ENCODE data around the gene WSCD2. TPM values are rescaled to one million over a fixed set of nuclear protein-coding genes. Genes with fewer than 3 reads are reported as not detected.

The WSCD2 gene
- total RNA-seq, 2 donors from 2014 or later, result not detected

DNA sequence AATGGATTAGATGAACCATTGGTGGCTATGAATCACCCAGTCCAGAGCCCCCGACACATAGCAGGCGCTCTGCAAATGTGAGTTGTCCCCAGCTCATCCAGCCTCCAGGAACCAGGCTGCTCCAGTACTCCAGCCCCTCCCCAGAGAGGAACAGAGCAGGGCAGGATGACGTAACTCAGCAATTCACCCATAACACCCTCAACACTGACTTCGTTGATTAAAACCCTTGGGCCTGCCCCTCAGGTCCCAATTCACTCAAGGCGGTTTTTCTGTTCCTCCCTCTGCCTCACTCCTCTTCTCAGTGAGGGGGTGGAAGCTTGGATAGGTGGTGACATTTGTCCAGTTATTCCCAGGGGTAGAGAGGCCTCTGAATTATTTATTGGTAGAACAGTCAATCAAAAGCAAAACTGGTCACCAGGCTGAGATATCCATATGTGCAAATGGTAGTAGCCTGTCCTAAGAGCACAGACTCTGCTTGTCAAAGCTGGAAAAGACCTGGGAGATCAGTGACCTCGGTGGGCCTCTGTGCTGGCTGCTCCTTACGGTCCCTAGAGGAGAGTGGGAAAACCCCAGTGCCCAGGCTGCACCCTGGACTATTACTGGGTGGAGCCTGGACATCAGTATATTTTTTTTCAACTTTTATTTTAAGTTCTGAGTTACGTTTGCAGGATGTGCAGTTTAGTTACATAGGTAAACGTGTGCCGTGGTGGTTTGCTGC lies 113.1 kb downstream of the WSCD2 start:
- no peak for ATAC-seq (replicated peaks)
- H3K4me3 Mint-ChIP-seq, result no peak overlapping the region
- no peaks in the 10 kb centered on the region for H3K9me3 Mint-ChIP-seq
- no peak overlapping the region for H3K27ac Mint-ChIP-seq
- H3K4me1 Mint-ChIP-seq, result no peaks in the 10 kb centered on the region
- peaks cover 6% of the 10 kb centered on the region for H3K27me3 Mint-ChIP-seq
- no peaks in the 10 kb centered on the region for H3K36me3 Mint-ChIP-seq (ENCODE audit: low read depth)

DNA sequence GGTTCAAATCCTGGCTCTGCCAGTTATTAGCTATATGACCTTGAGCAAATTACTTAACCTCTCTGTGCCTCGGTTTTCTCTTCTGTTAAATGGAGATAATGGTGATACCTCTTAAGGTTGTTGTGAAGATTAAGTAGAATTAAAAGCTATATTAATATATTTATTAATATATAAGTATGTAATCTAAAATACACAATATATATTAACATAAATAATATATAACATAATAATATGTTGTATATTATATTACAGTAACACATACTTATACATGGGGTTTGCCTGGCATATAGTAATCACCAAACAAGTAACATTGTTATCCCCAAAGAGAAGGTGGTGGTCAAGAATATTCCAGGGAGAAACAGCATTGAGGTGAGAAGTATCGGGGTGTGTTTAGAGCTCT lies 118.0 kb downstream of the WSCD2 start:
- ATAC-seq (replicated peaks), result no peak
- no peak overlapping the region for H3K4me3 Mint-ChIP-seq
- H3K4me1 Mint-ChIP-seq, result no peaks in the 10 kb centered on the region
- H3K36me3 Mint-ChIP-seq (ENCODE audit: low read depth), result no peaks in the 10 kb centered on the region
- no peaks in the 10 kb centered on the region for H3K9me3 Mint-ChIP-seq
- no peak overlapping the region for H3K27ac Mint-ChIP-seq
- peaks cover 30% of the 10 kb centered on the region for H3K27me3 Mint-ChIP-seq

DNA sequence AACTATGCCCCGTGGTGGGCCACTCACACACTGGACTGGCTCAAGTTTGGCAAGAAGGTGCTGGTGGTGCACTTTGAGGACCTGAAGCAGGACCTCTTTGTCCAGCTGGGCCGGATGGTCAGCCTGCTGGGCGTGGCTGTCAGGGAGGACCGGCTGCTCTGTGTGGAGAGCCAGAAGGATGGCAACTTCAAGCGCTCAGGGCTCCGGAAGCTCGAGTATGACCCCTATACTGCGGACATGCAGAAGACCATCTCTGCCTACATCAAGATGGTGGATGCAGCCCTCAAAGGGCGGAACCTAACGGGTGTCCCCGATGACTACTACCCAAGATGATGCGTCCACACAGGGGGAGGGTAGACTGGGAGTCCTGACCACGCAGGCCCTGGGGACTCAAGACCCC lies 118.9 kb downstream of the WSCD2 start:
- Mint-ChIP-seq H3K36me3 (ENCODE audit: low read depth) (no peaks in the 10 kb centered on the region), H3K4me3 (no peak overlapping the region), H3K27me3 (peaks cover 33% of the 10 kb centered on the region), H3K9me3 (no peaks in the 10 kb centered on the region), H3K27ac (no peak overlapping the region), H3K4me1 (no peaks in the 10 kb centered on the region)
- no peak for ATAC-seq (replicated peaks)

DNA sequence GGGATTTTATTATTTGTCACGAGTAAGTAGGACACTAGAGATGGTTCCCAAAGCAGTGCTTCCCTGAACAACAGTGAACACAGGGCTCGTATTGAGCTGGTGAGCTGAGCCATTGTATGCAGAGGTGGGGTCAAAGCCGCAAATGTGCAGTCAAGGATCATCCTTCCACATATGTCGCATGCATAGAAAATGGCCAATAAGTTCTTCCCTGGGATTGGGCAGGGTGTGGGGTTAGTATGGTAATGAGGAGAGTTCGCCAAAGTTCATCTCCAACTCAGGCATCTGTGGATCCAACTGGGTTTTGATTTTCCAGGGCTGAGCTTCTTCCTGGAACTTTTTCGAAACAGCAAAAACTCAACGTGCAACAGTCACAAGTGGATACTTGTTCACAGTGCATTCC lies 123.4 kb downstream of the WSCD2 start:
- Mint-ChIP-seq H3K4me1 (no peaks in the 10 kb centered on the region), H3K36me3 (ENCODE audit: low read depth) (no peaks in the 10 kb centered on the region), H3K27me3 (peaks cover 49% of the 10 kb centered on the region), H3K9me3 (no peaks in the 10 kb centered on the region), H3K4me3 (no peak overlapping the region), H3K27ac (no peak overlapping the region)
- ATAC-seq (replicated peaks), result no peak

DNA sequence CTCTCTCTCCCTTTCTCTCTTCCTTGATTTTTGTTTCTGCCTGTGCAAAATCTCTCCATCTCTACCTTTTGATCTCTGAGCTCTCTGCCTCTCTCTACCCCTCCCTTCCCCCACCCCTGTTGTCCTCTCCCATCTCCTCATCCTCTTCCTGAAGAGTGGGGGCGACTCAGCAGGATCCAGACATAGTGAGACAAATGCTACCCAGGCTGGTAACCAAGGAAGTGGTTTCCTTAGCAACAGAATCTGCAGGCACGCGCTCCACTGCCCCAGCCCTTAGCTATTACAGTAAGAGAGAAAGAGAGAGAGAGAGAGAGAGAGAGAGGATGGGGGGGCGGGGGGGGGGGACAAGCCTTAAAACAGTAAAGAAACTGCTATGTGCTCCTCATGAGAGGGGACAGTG lies 124.5 kb downstream of the WSCD2 start:
- no peaks in the 10 kb centered on the region for H3K36me3 Mint-ChIP-seq (ENCODE audit: low read depth)
- H3K27ac Mint-ChIP-seq, result no peak overlapping the region
- H3K4me3 Mint-ChIP-seq, result no peak overlapping the region
- no peaks in the 10 kb centered on the region for H3K9me3 Mint-ChIP-seq
- peaks cover 52% of the 10 kb centered on the region for H3K27me3 Mint-ChIP-seq
- ATAC-seq (replicated peaks), result no peak
- H3K4me1 Mint-ChIP-seq, result no peaks in the 10 kb centered on the region

DNA sequence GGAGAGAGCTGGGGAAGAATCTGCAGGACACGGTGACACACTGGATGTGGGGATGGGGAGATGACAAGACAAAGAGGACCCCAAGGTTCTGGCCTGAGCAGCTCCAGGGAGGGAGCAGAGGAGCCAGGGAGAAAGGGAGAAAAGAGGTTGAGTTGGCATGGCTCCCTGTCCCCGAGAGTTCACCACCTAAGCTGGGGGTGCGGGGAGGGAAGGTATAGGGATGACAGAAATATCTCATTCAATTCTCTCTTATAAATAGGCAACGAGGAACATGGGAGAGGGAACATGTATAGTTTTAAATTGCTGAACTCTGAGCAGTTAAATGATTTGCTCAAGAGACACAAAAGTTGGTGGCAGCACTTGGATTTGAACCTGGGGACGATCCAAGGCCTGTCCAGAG lies 124.9 kb downstream of the WSCD2 start:
- H3K4me1 Mint-ChIP-seq, result no peaks in the 10 kb centered on the region
- peaks cover 48% of the 10 kb centered on the region for H3K27me3 Mint-ChIP-seq
- ATAC-seq (replicated peaks), result no peak
- H3K4me3 Mint-ChIP-seq, result no peak overlapping the region
- no peak overlapping the region for H3K27ac Mint-ChIP-seq
- no peaks in the 10 kb centered on the region for H3K9me3 Mint-ChIP-seq
- no peaks in the 10 kb centered on the region for H3K36me3 Mint-ChIP-seq (ENCODE audit: low read depth)

DNA sequence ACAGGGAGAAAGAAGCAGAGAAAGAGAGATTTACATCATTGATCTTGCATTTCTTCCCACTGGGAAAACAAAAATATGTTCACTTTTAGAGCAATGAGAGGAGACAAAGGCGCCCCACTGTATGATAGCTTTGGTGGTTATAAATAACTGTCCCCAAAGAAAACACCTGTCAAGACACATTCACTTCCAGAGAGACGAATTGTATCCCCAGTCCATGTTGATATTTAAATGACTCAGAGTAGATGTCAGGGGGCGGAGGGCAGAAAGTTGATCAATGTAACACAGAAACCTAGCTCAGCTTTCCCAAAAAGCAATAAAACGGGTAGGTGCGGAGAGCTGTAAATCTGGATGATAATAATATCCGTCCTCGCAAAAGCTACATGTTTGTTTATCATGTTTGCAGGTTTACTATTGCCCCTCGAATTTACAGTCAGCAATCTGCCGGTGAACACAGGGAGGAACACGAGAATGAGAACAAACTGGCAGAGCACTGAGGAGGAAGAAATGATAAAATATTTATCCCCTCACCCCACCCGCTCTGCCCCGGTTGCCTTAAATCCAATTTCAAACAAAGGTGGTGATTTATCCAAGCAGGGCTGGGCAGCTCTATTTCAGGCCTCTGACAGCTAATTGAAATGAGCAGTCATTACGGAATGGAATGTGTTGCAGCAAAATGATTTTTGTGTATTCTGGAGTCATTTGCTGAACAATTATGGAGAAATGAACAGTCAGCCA lies 125.6 kb downstream of the WSCD2 start:
- no peaks in the 10 kb centered on the region for H3K36me3 Mint-ChIP-seq (ENCODE audit: low read depth)
- ATAC-seq (replicated peaks), result no peak
- peaks cover 45% of the 10 kb centered on the region for H3K27me3 Mint-ChIP-seq
- no peaks in the 10 kb centered on the region for H3K4me1 Mint-ChIP-seq
- H3K27ac Mint-ChIP-seq, result no peak overlapping the region
- H3K9me3 Mint-ChIP-seq, result no peaks in the 10 kb centered on the region
- H3K4me3 Mint-ChIP-seq, result no peak overlapping the region

DNA sequence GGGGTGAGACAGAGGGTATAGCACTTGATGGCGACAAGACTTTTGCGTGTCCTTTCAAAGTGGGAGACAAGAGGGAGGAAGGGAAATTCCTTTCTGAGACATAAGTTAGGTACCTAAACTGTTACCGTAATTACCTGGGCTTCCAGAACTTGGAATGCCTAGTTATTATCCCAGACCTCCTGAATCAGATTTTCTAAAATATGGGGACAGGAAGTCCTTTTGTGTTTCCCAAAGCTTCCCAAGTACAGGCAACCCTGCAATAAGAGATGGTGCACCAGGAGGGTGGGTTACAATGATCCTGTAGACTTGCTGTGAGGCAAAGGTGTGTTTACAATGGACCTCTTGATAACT lies 126.1 kb downstream of the WSCD2 start:
- Mint-ChIP-seq H3K36me3 (ENCODE audit: low read depth) (no peaks in the 10 kb centered on the region), H3K4me3 (no peak overlapping the region), H3K4me1 (no peaks in the 10 kb centered on the region)

DNA sequence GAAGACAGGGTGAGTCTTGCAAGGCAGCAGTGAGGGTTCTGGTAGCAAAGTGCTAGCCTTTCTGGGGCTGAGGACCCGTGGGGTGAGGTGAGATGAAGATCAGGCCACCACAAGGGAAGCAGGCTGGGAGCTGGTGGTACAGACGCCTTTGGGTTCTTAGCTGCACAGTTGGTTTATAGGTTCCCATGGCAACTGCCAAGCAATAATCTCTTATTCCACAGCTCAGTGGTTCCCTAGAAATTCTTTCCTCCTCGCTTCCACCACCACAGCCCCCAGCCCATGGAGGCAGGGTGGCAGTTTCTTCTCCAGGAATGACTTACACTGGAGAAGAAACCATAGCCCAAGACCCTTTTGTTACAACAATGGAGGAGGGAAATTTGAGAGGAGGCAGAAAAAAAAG lies 127.9 kb downstream of the WSCD2 start:
- H3K27ac Mint-ChIP-seq, result no peak overlapping the region
- peaks cover 14% of the 10 kb centered on the region for H3K9me3 Mint-ChIP-seq
- H3K36me3 Mint-ChIP-seq (ENCODE audit: low read depth), result no peaks in the 10 kb centered on the region
- H3K27me3 Mint-ChIP-seq, result peaks cover 26% of the 10 kb centered on the region
- no peaks in the 10 kb centered on the region for H3K4me1 Mint-ChIP-seq
- no peak for ATAC-seq (replicated peaks)
- no peak overlapping the region for H3K4me3 Mint-ChIP-seq

More for the DNA sequence above, 126.1 kb downstream of the WSCD2 start:
- Mint-ChIP-seq H3K27ac (no peak overlapping the region), H3K27me3 (peaks cover 40% of the 10 kb centered on the region), H3K9me3 (no peaks in the 10 kb centered on the region)
- no peak for ATAC-seq (replicated peaks)

DNA sequence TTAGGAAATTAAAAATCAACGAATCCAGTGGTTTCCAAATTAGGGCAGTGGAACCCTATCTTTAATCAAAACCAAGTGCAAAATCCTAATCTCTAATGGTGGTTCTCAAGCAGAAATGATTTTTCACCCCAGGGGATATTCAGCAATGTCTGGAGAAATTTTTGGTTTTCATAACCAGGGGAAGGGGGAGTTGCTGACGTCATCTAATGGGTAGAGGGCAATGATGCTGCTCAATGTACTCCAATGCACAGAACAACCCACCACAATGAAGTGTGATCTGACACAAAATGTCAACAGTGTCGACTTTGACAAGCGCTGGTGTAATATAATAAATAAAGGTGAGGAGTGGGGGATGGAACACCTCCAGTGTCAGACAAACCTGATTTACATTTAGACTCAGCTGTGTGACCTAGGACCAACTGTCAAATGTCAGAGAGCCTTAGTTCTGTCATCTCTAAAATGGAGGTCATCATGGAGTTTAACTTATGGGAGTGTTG lies 128.6 kb downstream of the WSCD2 start:
- H3K4me3 Mint-ChIP-seq, result no peak overlapping the region

DNA sequence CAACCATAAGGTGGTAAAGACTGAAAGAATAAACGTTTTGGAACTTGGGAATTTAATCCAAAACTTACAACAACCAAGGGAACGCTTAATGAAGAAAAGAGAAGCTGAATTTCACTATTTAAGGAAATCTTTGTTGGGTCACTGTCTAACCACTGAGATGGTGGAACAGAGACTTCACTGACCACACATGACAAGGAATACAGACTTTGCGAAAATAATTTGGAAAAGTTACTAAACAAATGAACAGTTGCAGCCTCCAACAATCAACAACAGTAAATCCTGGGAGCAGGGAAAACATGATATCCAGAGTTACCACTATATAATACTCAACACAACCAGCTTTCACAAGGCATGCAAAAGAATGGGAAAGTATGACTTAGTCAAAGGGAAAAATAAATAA lies 131.0 kb downstream of the WSCD2 start:
- no peak overlapping the region for H3K27ac Mint-ChIP-seq
- no peaks in the 10 kb centered on the region for H3K4me1 Mint-ChIP-seq
- peaks cover 19% of the 10 kb centered on the region for H3K27me3 Mint-ChIP-seq
- no peak overlapping the region for H3K4me3 Mint-ChIP-seq
- H3K36me3 Mint-ChIP-seq (ENCODE audit: low read depth), result no peaks in the 10 kb centered on the region
- ATAC-seq (replicated peaks), result no peak
- peaks cover 14% of the 10 kb centered on the region for H3K9me3 Mint-ChIP-seq

More for the DNA sequence above, 128.6 kb downstream of the WSCD2 start:
- peaks cover 21% of the 10 kb centered on the region for H3K27me3 Mint-ChIP-seq
- H3K27ac Mint-ChIP-seq, result no peak overlapping the region
- H3K36me3 Mint-ChIP-seq (ENCODE audit: low read depth), result no peaks in the 10 kb centered on the region
- H3K4me1 Mint-ChIP-seq, result no peaks in the 10 kb centered on the region
- peaks cover 14% of the 10 kb centered on the region for H3K9me3 Mint-ChIP-seq
- ATAC-seq (replicated peaks), result no peak

DNA sequence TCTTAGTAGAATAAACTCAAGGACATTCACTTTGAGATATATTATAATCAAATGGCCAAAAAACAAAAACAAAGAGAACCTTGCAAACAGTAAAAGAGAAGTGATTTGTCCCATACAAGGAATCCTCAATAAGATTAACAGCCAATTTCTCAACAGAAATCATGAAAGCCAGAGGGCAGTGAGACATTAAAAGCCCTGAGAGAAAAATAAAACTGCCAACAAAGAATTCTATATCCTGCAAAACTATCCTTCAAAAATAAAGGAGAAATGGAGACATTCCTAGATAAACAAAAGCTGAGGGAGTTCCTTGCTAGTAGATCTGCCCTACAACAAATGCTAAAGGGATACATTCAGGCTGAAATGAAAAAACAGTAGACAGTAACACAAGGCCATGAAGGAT lies 131.9 kb downstream of the WSCD2 start:
- no peak overlapping the region for H3K27ac Mint-ChIP-seq
- no peaks in the 10 kb centered on the region for H3K36me3 Mint-ChIP-seq (ENCODE audit: low read depth)
- ATAC-seq (replicated peaks), result no peak
- peaks cover 20% of the 10 kb centered on the region for H3K27me3 Mint-ChIP-seq
- H3K4me3 Mint-ChIP-seq, result no peak overlapping the region
- no peaks in the 10 kb centered on the region for H3K4me1 Mint-ChIP-seq
- H3K9me3 Mint-ChIP-seq, result peaks cover 16% of the 10 kb centered on the region

DNA sequence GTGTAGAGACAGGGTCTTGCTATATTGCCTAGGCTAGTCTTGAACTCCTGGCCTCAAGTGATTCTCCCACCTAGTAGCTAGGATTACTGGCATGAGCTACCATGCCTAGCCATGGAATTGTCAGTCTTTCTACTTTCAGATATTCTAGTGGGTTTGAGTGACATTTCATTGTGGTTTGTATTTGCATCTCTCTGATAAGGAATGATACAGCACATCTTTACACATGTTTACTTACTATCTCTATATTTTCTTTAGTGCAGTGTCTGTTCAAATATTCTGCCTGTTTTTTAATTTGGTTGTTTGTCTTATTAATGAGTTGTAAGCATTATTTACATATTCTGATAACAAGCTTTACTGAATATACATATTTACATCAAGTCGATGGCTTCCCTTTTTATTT lies 136.4 kb downstream of the WSCD2 start:
- Mint-ChIP-seq H3K4me1 (no peaks in the 10 kb centered on the region), H3K36me3 (ENCODE audit: low read depth) (no peaks in the 10 kb centered on the region), H3K27ac (no peak overlapping the region), H3K9me3 (peaks cover 16% of the 10 kb centered on the region), H3K27me3 (peaks cover 23% of the 10 kb centered on the region), H3K4me3 (no peak overlapping the region)
- no peak for ATAC-seq (replicated peaks)

DNA sequence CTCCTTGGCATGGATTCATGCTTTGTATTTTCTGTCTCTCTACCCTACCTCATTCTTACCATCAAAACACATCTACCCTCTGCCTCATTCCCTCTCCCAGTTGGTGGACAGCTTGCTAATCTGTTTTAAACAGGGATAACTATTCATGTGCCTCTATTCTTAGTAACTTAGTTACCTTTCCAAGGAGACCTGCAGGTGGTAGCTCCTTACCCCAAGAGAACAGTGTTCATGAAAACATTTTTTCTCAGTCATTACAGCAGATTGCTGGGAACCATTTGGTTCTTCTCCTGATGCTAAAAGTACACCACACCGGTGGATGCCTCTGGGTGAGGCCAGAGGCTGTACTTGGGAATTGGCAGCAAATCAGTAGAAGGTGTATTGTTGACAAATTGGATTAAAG lies 137.0 kb downstream of the WSCD2 start:
- Mint-ChIP-seq H3K27me3 (peaks cover 23% of the 10 kb centered on the region), H3K36me3 (ENCODE audit: low read depth) (no peaks in the 10 kb centered on the region), H3K27ac (no peak overlapping the region), H3K4me3 (no peak overlapping the region), H3K9me3 (peaks cover 10% of the 10 kb centered on the region), H3K4me1 (no peaks in the 10 kb centered on the region)
- ATAC-seq (replicated peaks), result no peak

DNA sequence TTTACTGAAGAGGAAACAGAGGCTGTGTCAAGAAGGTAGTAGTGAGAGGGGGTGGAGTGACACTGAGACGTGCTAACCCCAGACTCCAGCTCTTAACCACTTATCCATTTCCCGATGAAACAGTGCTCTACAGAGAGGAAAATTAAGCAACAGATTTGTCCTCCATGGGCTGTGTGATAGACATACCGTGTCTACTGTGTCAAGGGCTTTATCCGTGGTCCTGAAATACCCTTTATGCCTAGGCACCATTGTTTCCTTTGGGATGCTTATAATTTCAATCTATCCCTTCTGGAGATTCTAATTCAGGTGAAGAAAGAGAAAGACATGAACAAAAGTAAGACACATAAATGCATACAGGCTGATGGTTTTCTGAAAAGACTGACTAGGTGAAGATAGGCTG lies 138.4 kb downstream of the WSCD2 start:
- Mint-ChIP-seq H3K27me3 (peaks cover 23% of the 10 kb centered on the region), H3K27ac (no peak overlapping the region), H3K4me1 (no peaks in the 10 kb centered on the region), H3K36me3 (ENCODE audit: low read depth) (no peaks in the 10 kb centered on the region), H3K9me3 (peaks cover 4% of the 10 kb centered on the region), H3K4me3 (no peak overlapping the region)
- ATAC-seq (replicated peaks), result no peak
